SK-N-SH (cell line): Measurements from ENCODE around the gene BSPRY. TPM values are rescaled to one million over a fixed set of nuclear protein-coding genes. Genes with fewer than 3 reads are reported as not detected.

Experiments used
- CTCF ChIA-PET: fragments of 300-600, 350-600 bp; formaldehyde crosslinking; extraction: SDS; loops from one replicate; lab custom pipeline; 2021; lab: Yijun Ruan, JAX
- POLR2A ChIA-PET: fragments of 350-600 bp; sonication (Branson Sonifier 250); formaldehyde crosslinking; extraction: SDS; loops from one replicate; lab custom pipeline; 2020; ENCODE audit warnings: antibody characterized with exemption, inconsistent platforms; lab: Yijun Ruan, JAX
- DNase-seq: peaks from one replicate; pipeline ENCODE4 v3.0.0; 2012
- H2AFZ ChIP-seq: fragments of 200-600 bp; sonication (generic); 2 replicates; pipeline ENCODE4 v1.8.1; 2016; ENCODE audit warnings: antibody characterized with exemption, mild to moderate bottlenecking, low read depth
- H3F3A ChIP-seq: fragments of 200-600 bp; sonication (generic); replicated peaks from 2 replicates; pipeline ENCODE3; 2016; ENCODE audit warnings: antibody characterized with exemption, mild to moderate bottlenecking; ENCODE audit not compliant: insufficient read depth
- H3K27ac ChIP-seq, 2 experiments: fragments of 200-500 bp in 1 of 2; fragments of 200-600 bp in 1 of 2; sonication (Bioruptor generic) in 1 of 2; sonication (generic), shearing (Covaris generic) in 1 of 2; 2 replicates each; pipeline versions ENCODE4 v1.5.1 to v1.6.1; 2014 to 2016; ENCODE audit warnings: low read depth in 2 of 2, inconsistent platforms in 1 of 2, low read length in 1 of 2, mild to moderate bottlenecking in 1 of 2, mixed read lengths in 1 of 2
- H3K27me3 ChIP-seq: fragments of 200-600 bp; sonication (generic), shearing (Covaris generic); 2 replicates; pipeline ENCODE4 v1.6.1; 2016; ENCODE audit warnings: mixed run types; ENCODE audit not compliant: insufficient read depth
- H3K36me3 ChIP-seq, 2 experiments: fragments of 200-500 bp in 1 of 2; fragments of 200-600 bp in 1 of 2; sonication (Bioruptor generic) in 1 of 2; sonication (generic) in 1 of 2; replicated peaks in 1 of 2; 2 replicates each; pipeline versions ENCODE3 to v1.5.1; 2014 to 2016; ENCODE audit warnings: low read length in 1 of 2, mild to moderate bottlenecking in 1 of 2; ENCODE audit not compliant: insufficient read depth in 2 of 2, control insufficient read depth in 1 of 2
- H3K4me1 ChIP-seq, 2 experiments: fragments of 200-500 bp in 1 of 2; fragments of 200-600 bp in 1 of 2; sonication (Bioruptor generic) in 1 of 2; sonication (generic), shearing (Covaris generic) in 1 of 2; 2 replicates each; pipeline versions ENCODE4 v1.5.1 to v1.6.1; 2014 to 2016; ENCODE audit warnings: low read depth in 1 of 2, low read length in 1 of 2, mixed run types in 1 of 2; ENCODE audit not compliant: insufficient read depth in 2 of 2, control insufficient read depth in 1 of 2
- H3K4me2 ChIP-seq: fragments of 200-600 bp; sonication (generic), shearing (Covaris generic); 2 replicates; pipeline ENCODE4 v1.6.1; 2017; ENCODE audit warnings: mixed run types
- H3K4me3 ChIP-seq, 2 experiments: fragments of 200-500 bp in 1 of 2; fragments of 200-600 bp in 1 of 2; sonication (Bioruptor generic) in 1 of 2; sonication (generic), shearing (Covaris generic) in 1 of 2; 2 replicates each; pipeline versions ENCODE4 v1.5.1 to v1.8.1; 2014 to 2016; ENCODE audit warnings: low read depth in 2 of 2, inconsistent platforms in 1 of 2, low read length in 1 of 2, mild to moderate bottlenecking in 1 of 2, mixed read lengths in 1 of 2, moderate library complexity in 1 of 2
- H3K79me2 ChIP-seq: fragments of 200-600 bp; sonication (generic); 2 replicates; pipeline ENCODE4 v1.8.1; 2017; ENCODE audit warnings: mild to moderate bottlenecking; ENCODE audit not compliant: insufficient read depth
- H3K9ac ChIP-seq: fragments of 200-600 bp; sonication (generic); 2 replicates; pipeline ENCODE4 v1.6.1; 2017; ENCODE audit warnings: mixed run types
- H3K9me2 ChIP-seq: fragments of 200-600 bp; sonication (generic); 2 replicates; pipeline ENCODE4 v1.6.1; 2017; ENCODE audit warnings: mixed run types
- H3K9me3 ChIP-seq: fragments of 200-600 bp; sonication (generic); 2 replicates; pipeline ENCODE4 v1.6.1; 2017; ENCODE audit warnings: mixed run types, mild to moderate bottlenecking, moderate library complexity
- H4K20me1 ChIP-seq: fragments of 200-600 bp; sonication (generic); 2 replicates; pipeline ENCODE4 v1.6.1; 2017; ENCODE audit warnings: mild to moderate bottlenecking, mixed run types; ENCODE audit not compliant: insufficient read depth
- CHD2 ChIP-seq: fragments of 150-350 bp; IDR thresholded peaks from 2 replicates; pipeline ENCODE4 v1.6.1; 2018; ENCODE audit warnings: low read length; ENCODE audit not compliant: partially characterized antibody
- ELF1 ChIP-seq: IDR thresholded peaks from 2 replicates; pipeline ENCODE4 v1.4.0; 2012
- EZH2phosphoT487 ChIP-seq: fragments of 200-600 bp; sonication (generic); IDR thresholded peaks from 2 replicates; pipeline ENCODE4 v1.6.1; 2017; ENCODE audit warnings: low read depth, mixed run types, mild to moderate bottlenecking, antibody characterized with exemption, moderate library complexity, borderline replicate concordance
- FOSL2 ChIP-seq: IDR thresholded peaks from 2 replicates; pipeline ENCODE4 v1.4.0; 2012; ENCODE audit warnings: low read depth, mild to moderate bottlenecking, moderate library complexity, borderline replicate concordance
- FOXJ3 ChIP-seq: sonication (generic); formaldehyde crosslinking; IDR thresholded peaks from 2 replicates; pipeline ENCODE4 v1.5.1; 2020; ENCODE audit warnings: mild to moderate bottlenecking, missing genetic modification reagents
- FOXM1 ChIP-seq: IDR thresholded peaks from 2 replicates; pipeline ENCODE4 v1.4.0; 2012; ENCODE audit warnings: low read depth, mild to moderate bottlenecking
- NFIC ChIP-seq: IDR thresholded peaks from 2 replicates; pipeline ENCODE4 v1.4.0; 2012; ENCODE audit warnings: borderline replicate concordance
- POLR2AphosphoS5 ChIP-seq: IDR thresholded peaks from 2 replicates; pipeline ENCODE4 v1.6.1; 2012; ENCODE audit warnings: low read depth, low read length
- SIN3A ChIP-seq: IDR thresholded peaks from 2 replicates; pipeline ENCODE4 v1.6.1; 2012; ENCODE audit warnings: low read depth, mild to moderate bottlenecking, low read length, moderate library complexity, borderline replicate concordance
- TAF1 ChIP-seq: IDR thresholded peaks from 2 replicates; pipeline ENCODE4 v1.6.1; 2012; ENCODE audit warnings: low read depth, mild to moderate bottlenecking, low read length, moderate library complexity, borderline replicate concordance
- TCF12 ChIP-seq: IDR thresholded peaks from 2 replicates; pipeline ENCODE4 v1.4.0; 2012
- YY1 ChIP-seq: IDR thresholded peaks from 2 replicates; pipeline ENCODE4 v1.4.0; 2012; ENCODE audit warnings: low read depth, mild to moderate bottlenecking
- WGBS: methylation state at CpG from one replicate; pipeline ENCODE4 v1.1.6; 2017; ENCODE audit warnings: low lambda C conversion rate; 5-methylcytosine and 5-hydroxymethylcytosine counted together
- polyA plus RNA-seq, 3 experiments: library from polyadenylated mRNA; depleted of rRNA; stranded (reverse); fragments of >200 nt; gene quantifications; 2 replicates each; pipeline ENCODE4 v1.2.3, GENCODE V29; 2012
- TF ChIP-seq, protein P1 (sequence below): IDR thresholded peaks from 2 replicates; pipeline ENCODE4 v1.6.1; 2012; ENCODE audit warnings: mild to moderate bottlenecking, low read depth, low read length, moderate library complexity
- TF ChIP-seq, protein P2 (sequence below): IDR thresholded peaks from 2 replicates; pipeline ENCODE4 v1.4.0; 2012; ENCODE audit warnings: low read depth, borderline replicate concordance
- TF ChIP-seq, protein P3 (sequence below): fragments of 200-600 bp; sonication (generic); IDR thresholded peaks from 2 replicates; pipeline ENCODE4 v1.6.1; 2017; ENCODE audit warnings: antibody characterized with exemption, mild to moderate bottlenecking, moderate library complexity
- TF ChIP-seq, protein P4 (sequence below): fragments of 150-350 bp; IDR thresholded peaks from 2 replicates; pipeline ENCODE4 v1.6.1; 2016; ENCODE audit warnings: mild to moderate bottlenecking, low read depth, low read length

BSPRY gene
- polyA plus RNA-seq, 1 of the 3 experiments (the other 2 are of a cell fraction), result not detected

DNA sequence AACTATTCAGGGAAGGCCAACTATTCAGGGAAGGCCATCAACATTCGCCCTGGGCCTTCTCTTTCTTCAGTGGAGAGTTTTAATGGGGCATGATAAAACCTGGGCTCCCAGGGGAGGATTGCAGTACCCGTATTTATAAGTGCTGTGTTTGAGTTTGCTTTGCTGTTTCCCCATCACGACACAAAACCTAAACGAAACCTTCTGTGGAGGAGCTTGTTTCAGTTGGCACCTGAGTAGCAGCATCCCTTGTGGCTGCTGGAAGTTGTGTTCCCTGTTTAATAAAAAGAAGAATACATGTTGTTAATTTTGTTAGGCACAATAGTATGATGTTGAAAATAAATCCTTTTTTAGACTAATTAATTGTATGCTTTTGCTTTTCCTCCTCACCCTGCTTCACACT, 17.6 kb upstream of the BSPRY start:
- CTCF ChIA-PET, result interaction anchor here (0.6 to 0.8 kb wide), 2 partner anchors 13 to 35 kb away, joined by 3 read pairs; no protein-coding TSS in a partner anchor
- H3K4me2 ChIP-seq, result no peak overlapping the region
- no peak for DNase-seq
- H3K27me3 ChIP-seq, result no peaks in the 10 kb centered on the region
- no peaks in the 10 kb centered on the region; a peak in 1 of 4 replicates for H3K4me1 ChIP-seq
- H3F3A ChIP-seq, result no peaks in the 10 kb centered on the region
- H3K36me3 ChIP-seq, result no peaks in the 10 kb centered on the region
- H3K9me2 ChIP-seq, result no peaks in the 10 kb centered on the region
- 67% methylated on average over 4 of the region's 4 CpGs for WGBS
- no peaks in the 10 kb centered on the region for H3K79me2 ChIP-seq
- no peaks in the 10 kb centered on the region for H3K9me3 ChIP-seq
- H3K27ac ChIP-seq, result no peak overlapping the region
- H3K9ac ChIP-seq, result no peak overlapping the region
- no peak for TF ChIP-seq POLR2AphosphoS5
- TF ChIP-seq, protein P1, sequence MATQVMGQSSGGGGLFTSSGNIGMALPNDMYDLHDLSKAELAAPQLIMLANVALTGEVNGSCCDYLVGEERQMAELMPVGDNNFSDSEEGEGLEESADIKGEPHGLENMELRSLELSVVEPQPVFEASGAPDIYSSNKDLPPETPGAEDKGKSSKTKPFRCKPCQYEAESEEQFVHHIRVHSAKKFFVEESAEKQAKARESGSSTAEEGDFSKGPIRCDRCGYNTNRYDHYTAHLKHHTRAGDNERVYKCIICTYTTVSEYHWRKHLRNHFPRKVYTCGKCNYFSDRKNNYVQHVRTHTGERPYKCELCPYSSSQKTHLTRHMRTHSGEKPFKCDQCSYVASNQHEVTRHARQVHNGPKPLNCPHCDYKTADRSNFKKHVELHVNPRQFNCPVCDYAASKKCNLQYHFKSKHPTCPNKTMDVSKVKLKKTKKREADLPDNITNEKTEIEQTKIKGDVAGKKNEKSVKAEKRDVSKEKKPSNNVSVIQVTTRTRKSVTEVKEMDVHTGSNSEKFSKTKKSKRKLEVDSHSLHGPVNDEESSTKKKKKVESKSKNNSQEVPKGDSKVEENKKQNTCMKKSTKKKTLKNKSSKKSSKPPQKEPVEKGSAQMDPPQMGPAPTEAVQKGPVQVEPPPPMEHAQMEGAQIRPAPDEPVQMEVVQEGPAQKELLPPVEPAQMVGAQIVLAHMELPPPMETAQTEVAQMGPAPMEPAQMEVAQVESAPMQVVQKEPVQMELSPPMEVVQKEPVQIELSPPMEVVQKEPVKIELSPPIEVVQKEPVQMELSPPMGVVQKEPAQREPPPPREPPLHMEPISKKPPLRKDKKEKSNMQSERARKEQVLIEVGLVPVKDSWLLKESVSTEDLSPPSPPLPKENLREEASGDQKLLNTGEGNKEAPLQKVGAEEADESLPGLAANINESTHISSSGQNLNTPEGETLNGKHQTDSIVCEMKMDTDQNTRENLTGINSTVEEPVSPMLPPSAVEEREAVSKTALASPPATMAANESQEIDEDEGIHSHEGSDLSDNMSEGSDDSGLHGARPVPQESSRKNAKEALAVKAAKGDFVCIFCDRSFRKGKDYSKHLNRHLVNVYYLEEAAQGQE, result no peak
- TF ChIP-seq, protein P2, sequence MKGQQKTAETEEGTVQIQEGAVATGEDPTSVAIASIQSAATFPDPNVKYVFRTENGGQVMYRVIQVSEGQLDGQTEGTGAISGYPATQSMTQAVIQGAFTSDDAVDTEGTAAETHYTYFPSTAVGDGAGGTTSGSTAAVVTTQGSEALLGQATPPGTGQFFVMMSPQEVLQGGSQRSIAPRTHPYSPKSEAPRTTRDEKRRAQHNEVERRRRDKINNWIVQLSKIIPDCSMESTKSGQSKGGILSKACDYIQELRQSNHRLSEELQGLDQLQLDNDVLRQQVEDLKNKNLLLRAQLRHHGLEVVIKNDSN, result no peak
- no peak for TF ChIP-seq TAF1
- TF ChIP-seq, protein P3, sequence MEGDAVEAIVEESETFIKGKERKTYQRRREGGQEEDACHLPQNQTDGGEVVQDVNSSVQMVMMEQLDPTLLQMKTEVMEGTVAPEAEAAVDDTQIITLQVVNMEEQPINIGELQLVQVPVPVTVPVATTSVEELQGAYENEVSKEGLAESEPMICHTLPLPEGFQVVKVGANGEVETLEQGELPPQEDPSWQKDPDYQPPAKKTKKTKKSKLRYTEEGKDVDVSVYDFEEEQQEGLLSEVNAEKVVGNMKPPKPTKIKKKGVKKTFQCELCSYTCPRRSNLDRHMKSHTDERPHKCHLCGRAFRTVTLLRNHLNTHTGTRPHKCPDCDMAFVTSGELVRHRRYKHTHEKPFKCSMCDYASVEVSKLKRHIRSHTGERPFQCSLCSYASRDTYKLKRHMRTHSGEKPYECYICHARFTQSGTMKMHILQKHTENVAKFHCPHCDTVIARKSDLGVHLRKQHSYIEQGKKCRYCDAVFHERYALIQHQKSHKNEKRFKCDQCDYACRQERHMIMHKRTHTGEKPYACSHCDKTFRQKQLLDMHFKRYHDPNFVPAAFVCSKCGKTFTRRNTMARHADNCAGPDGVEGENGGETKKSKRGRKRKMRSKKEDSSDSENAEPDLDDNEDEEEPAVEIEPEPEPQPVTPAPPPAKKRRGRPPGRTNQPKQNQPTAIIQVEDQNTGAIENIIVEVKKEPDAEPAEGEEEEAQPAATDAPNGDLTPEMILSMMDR, result no peak
- no peak for TF ChIP-seq FOXJ3 (CRISPR knock-in tag)
- no peak for TF ChIP-seq EZH2phosphoT487
- POLR2A ChIA-PET, result no interaction called here
- no peaks in the 10 kb centered on the region for H4K20me1 ChIP-seq
- H2AFZ ChIP-seq, result no peak overlapping the region
- no peak overlapping the region for H3K4me3 ChIP-seq

DNA sequence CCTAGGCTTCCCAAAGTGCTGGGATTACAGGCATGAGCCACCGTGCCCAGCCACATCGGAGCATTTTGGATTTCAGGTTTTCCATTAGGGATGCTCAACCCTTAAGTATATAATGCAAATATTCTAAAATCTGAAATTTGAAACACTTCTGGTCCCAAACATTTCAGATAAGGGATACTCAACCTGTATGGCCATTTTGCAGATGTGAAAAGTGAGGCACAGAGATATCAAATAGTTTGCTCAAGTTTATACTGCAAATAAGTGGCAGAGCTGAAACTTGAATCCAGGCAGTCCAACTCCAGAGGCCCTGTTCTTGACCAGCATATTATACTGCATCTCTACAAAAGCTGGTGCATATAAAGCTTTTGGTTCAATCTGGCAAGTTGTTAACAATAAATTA, 11.6 kb upstream of the BSPRY start:
- Histone ChIP-seq H3F3A (peaks cover 4% of the 10 kb centered on the region), H4K20me1 (no peaks in the 10 kb centered on the region), H2AFZ (no peak overlapping the region), H3K27me3 (no peaks in the 10 kb centered on the region), H3K4me3 (no peak overlapping the region), H3K36me3 (no peaks in the 10 kb centered on the region), H3K4me2 (no peak overlapping the region), H3K9me3 (no peaks in the 10 kb centered on the region), H3K27ac (no peak overlapping the region), H3K9ac (no peak overlapping the region), H3K9me2 (no peaks in the 10 kb centered on the region), H3K4me1 (peaks cover 0 to 9% of the 10 kb centered on the region in 2 experiments; a peak in 3 of 4 replicates), H3K79me2 (peaks cover 4% of the 10 kb centered on the region; the same call in 1 of the 2 replicates)
- no peak for DNase-seq
- 100% methylated on average over 2 of the region's 2 CpGs for WGBS
- CTCF ChIA-PET, result interaction anchor here (1.1 kb wide), 1 partner anchor 19 kb away, joined by 4 read pairs; no protein-coding TSS in a partner anchor
- POLR2A ChIA-PET, result interaction anchor here (0.6 kb wide), 1 partner anchor 406 kb away, joined by 3 read pairs; no protein-coding TSS in a partner anchor
- TF ChIP-seq, protein P1, result no peak
- TF ChIP-seq TCF12 (no peak), YY1 (no peak), FOXM1 (no peak), FOSL2 (no peak), NFIC (no peak), SIN3A (no peak), ELF1 (no peak), CHD2 (no peak), FOXJ3 (CRISPR knock-in tag) (no peak), POLR2AphosphoS5 (no peak)
- TF ChIP-seq, protein P4, sequence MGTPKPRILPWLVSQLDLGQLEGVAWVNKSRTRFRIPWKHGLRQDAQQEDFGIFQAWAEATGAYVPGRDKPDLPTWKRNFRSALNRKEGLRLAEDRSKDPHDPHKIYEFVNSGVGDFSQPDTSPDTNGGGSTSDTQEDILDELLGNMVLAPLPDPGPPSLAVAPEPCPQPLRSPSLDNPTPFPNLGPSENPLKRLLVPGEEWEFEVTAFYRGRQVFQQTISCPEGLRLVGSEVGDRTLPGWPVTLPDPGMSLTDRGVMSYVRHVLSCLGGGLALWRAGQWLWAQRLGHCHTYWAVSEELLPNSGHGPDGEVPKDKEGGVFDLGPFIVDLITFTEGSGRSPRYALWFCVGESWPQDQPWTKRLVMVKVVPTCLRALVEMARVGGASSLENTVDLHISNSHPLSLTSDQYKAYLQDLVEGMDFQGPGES, result no peak
